HUES48 (cell line): Measurements from ENCODE around the gene CREB3L4.
"Not testable (repeated sequence)": the region's sequence is repeated elsewhere in the genome, so short reads cannot be mapped to it uniquely, and the experiment has no call there.

ENCODE experiments used
- H3K27ac ChIP-seq: one replicate; pipeline ENCODE4 v1.7.0; 2013; ENCODE audit warnings: low read depth, low read length, inconsistent platforms
- H3K27me3 ChIP-seq: 2 replicates; pipeline ENCODE4 v1.6.1; 2013; ENCODE audit warnings: mild to moderate bottlenecking, low read length; ENCODE audit not compliant: control insufficient read depth, insufficient read depth
- H3K36me3 ChIP-seq: 2 replicates; pipeline ENCODE4 v1.6.1; 2013; ENCODE audit warnings: low read length; ENCODE audit not compliant: control insufficient read depth, insufficient read depth
- H3K4me1 ChIP-seq: 2 replicates; pipeline ENCODE4 v1.6.1; 2013; ENCODE audit warnings: mild to moderate bottlenecking, low read length; ENCODE audit not compliant: control insufficient read depth, insufficient read depth
- H3K4me3 ChIP-seq: 2 replicates; pipeline ENCODE4 v1.5.1; 2013; ENCODE audit warnings: mild to moderate bottlenecking, low read depth, low read length
- H3K9ac ChIP-seq: 2 replicates; pipeline ENCODE4 v1.6.1; 2013; ENCODE audit warnings: mild to moderate bottlenecking, low read depth, low read length, moderate library complexity
- H3K9me3 ChIP-seq: 2 replicates; pipeline ENCODE4 v1.6.1; 2013; ENCODE audit warnings: low read length; ENCODE audit not compliant: control insufficient read depth, insufficient read depth

The CREB3L4 gene

GRCh38 chr1:153991151-153991630 is 23.5 kb downstream of the CREB3L4 start:
- Histone ChIP-seq H3K9me3 (no peaks in the 10 kb centered on the region), H3K36me3 (peaks cover 46% of the 10 kb centered on the region), H3K9ac (peak overlapping the region; percentile 99), H3K4me1 (peaks cover 13% of the 10 kb centered on the region), H3K27me3 (no peaks in the 10 kb centered on the region), H3K27ac (peak overlapping the region; percentile 98), H3K4me3 (peak overlapping the region; percentile 88)

GRCh38 chr1:153991806-153992205 is 24.1 kb downstream of the CREB3L4 start:
- peak overlapping the region; percentile 98 for H3K27ac ChIP-seq
- no peaks in the 10 kb centered on the region for H3K9me3 ChIP-seq
- peaks cover 9% of the 10 kb centered on the region for H3K4me1 ChIP-seq
- H3K4me3 ChIP-seq: peak overlapping the region; percentile 88
- peaks cover 46% of the 10 kb centered on the region for H3K36me3 ChIP-seq
- peak overlapping the region; percentile 99 for H3K9ac ChIP-seq
- no peaks in the 10 kb centered on the region for H3K27me3 ChIP-seq

- no peaks in the 10 kb centered on the region for H3K27me3 ChIP-seq
Observed at GRCh38 chr1:153995202-153995601, 27.5 kb downstream of the CREB3L4 start.

GRCh38 chr1:153995640-153996039 is 27.9 kb downstream of the CREB3L4 start:
- H3K27ac ChIP-seq: no peak overlapping the region
- no peak overlapping the region for H3K9ac ChIP-seq
- H3K9me3 ChIP-seq: no peaks in the 10 kb centered on the region
- peaks cover 46% of the 10 kb centered on the region for H3K36me3 ChIP-seq
- peaks cover 7% of the 10 kb centered on the region for H3K4me1 ChIP-seq
- H3K27me3 ChIP-seq: no peaks in the 10 kb centered on the region
- no peak overlapping the region for H3K4me3 ChIP-seq

More at GRCh38 chr1:153995202-153995601, 27.5 kb downstream of the CREB3L4 start:
- Histone ChIP-seq H3K36me3 (peaks cover 46% of the 10 kb centered on the region), H3K9ac (no peak overlapping the region), H3K27ac (no peak overlapping the region), H3K4me3 (no peak overlapping the region), H3K4me1 (peaks cover 7% of the 10 kb centered on the region), H3K9me3 (no peaks in the 10 kb centered on the region)

GRCh38 chr1:153996882-153997281 is 29.2 kb downstream of the CREB3L4 start:
- not testable (repeated sequence) for H3K4me1 ChIP-seq, H3K9me3 ChIP-seq, H3K9ac ChIP-seq, H3K27ac ChIP-seq, H3K4me3 ChIP-seq, H3K27me3 ChIP-seq
- H3K36me3 ChIP-seq: peaks cover 37% of the 10 kb centered on the region

- Histone ChIP-seq H3K9ac (no peak overlapping the region), H3K9me3 (no peaks in the 10 kb centered on the region), H3K4me3 (no peak overlapping the region), H3K27me3 (no peaks in the 10 kb centered on the region), H3K4me1 (no peaks in the 10 kb centered on the region), H3K36me3 (peaks cover 3% of the 10 kb centered on the region), H3K27ac (no peak overlapping the region)
Observed at GRCh38 chr1:154000420-154000819, 32.7 kb downstream of the CREB3L4 start.

GRCh38 chr1:154006136-154006535 is 38.4 kb downstream of the CREB3L4 start:
- Histone ChIP-seq H3K36me3 (no peaks in the 10 kb centered on the region), H3K4me1 (no peaks in the 10 kb centered on the region), H3K4me3 (no peak overlapping the region), H3K27ac (no peak overlapping the region), H3K27me3 (no peaks in the 10 kb centered on the region), H3K9me3 (no peaks in the 10 kb centered on the region), H3K9ac (no peak overlapping the region)

- Histone ChIP-seq H3K4me1 (no peaks in the 10 kb centered on the region), H3K4me3 (no peak overlapping the region), H3K36me3 (no peaks in the 10 kb centered on the region), H3K9ac (no peak overlapping the region), H3K27ac (no peak overlapping the region), H3K27me3 (no peaks in the 10 kb centered on the region), H3K9me3 (no peaks in the 10 kb centered on the region)
Observed at GRCh38 chr1:154012129-154012528, 44.4 kb downstream of the CREB3L4 start.

- not testable (repeated sequence) for H3K9ac ChIP-seq, H3K9me3 ChIP-seq, H3K4me3 ChIP-seq, H3K27me3 ChIP-seq, H3K27ac ChIP-seq, H3K4me1 ChIP-seq, H3K36me3 ChIP-seq
Observed at GRCh38 chr1:154012543-154012942, 44.8 kb downstream of the CREB3L4 start.

- no peak overlapping the region for H3K4me3 ChIP-seq
- no peaks in the 10 kb centered on the region for H3K4me1 ChIP-seq
- H3K9me3 ChIP-seq: no peaks in the 10 kb centered on the region
- H3K36me3 ChIP-seq: no peaks in the 10 kb centered on the region
- H3K9ac ChIP-seq: no peak overlapping the region
- no peaks in the 10 kb centered on the region for H3K27me3 ChIP-seq
- no peak overlapping the region for H3K27ac ChIP-seq
Observed at GRCh38 chr1:154014154-154014907, 46.6 kb downstream of the CREB3L4 start.

- no peak overlapping the region for H3K9ac ChIP-seq
- no peaks in the 10 kb centered on the region for H3K4me1 ChIP-seq
- no peaks in the 10 kb centered on the region for H3K9me3 ChIP-seq
- no peak overlapping the region for H3K4me3 ChIP-seq
- no peak overlapping the region for H3K27ac ChIP-seq
- H3K36me3 ChIP-seq: no peaks in the 10 kb centered on the region
- no peaks in the 10 kb centered on the region for H3K27me3 ChIP-seq
Observed at GRCh38 chr1:154019269-154019668, 51.6 kb downstream of the CREB3L4 start.
